PC-9 (cell line): Measurements from ENCODE around the gene C19orf67.

Experiments
- EZH2 ChIP-seq: fragments of 200-600 bp; sonication (generic); IDR thresholded peaks from 2 replicates; pipeline ENCODE4 v1.8.0; 2017; ENCODE audit warnings: antibody characterized with exemption, low read depth
- TF ChIP-seq, protein P1 (sequence below): fragments of 200-600 bp; sonication (generic); conservative IDR thresholded peaks from 2 replicates; pipeline ENCODE4 v1.6.1; 2017; ENCODE audit warnings: mixed run types, antibody characterized with exemption, mild to moderate bottlenecking, moderate library complexity

DNA sequence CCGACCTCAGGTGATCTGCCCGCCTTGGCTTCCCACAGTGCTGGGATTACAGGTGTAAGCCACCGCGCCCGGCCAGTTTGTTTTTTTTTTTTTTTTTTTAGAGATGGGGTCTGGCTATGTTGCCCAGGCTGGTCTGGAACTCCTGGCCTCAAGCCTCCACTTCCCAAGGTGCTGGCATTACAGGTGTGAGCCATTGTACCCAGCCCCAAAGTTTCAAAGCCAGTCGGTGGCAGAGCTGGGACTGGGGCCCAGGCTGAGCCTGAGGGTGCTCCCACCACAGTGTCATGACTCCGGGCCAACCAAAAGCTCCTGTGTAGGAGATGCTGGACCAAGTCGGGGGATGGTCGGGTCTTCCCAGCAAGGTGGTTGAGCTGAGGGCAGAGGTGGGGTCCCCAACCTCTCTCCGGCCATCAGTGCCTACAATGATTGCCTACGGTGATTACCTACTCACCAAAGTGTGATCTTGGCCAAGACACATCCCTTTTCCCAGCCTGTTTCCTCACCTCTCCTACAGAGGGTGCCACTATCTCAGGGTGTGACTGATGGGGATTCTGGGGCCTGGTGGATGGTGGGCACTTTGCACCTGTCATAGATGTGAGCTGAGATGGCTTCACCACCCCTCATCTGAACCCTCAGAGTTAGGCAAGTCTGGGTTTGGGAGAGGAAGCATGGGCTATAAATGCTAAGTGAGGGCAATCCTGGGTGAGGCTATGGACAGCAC is 10.8 kb upstream of the C19orf67 start:
- TF ChIP-seq, protein P1, sequence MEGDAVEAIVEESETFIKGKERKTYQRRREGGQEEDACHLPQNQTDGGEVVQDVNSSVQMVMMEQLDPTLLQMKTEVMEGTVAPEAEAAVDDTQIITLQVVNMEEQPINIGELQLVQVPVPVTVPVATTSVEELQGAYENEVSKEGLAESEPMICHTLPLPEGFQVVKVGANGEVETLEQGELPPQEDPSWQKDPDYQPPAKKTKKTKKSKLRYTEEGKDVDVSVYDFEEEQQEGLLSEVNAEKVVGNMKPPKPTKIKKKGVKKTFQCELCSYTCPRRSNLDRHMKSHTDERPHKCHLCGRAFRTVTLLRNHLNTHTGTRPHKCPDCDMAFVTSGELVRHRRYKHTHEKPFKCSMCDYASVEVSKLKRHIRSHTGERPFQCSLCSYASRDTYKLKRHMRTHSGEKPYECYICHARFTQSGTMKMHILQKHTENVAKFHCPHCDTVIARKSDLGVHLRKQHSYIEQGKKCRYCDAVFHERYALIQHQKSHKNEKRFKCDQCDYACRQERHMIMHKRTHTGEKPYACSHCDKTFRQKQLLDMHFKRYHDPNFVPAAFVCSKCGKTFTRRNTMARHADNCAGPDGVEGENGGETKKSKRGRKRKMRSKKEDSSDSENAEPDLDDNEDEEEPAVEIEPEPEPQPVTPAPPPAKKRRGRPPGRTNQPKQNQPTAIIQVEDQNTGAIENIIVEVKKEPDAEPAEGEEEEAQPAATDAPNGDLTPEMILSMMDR: peak; percentile 33; the same call in 1 of the 2 replicates
- no peak for TF ChIP-seq EZH2
